DOHH2 (cell line): ENCODE results near the gene ZFAND3.

ENCODE experiments used
- H3F3A ChIP-seq: fragments of 200-600 bp; sonication (generic), shearing (Covaris generic); 2 replicates; pipeline ENCODE4 v1.6.0; 2016; ENCODE audit warnings: antibody characterized with exemption, mild to moderate bottlenecking; ENCODE audit not compliant: control insufficient read depth, insufficient read depth
- H3K27ac ChIP-seq: fragments of 200-600 bp; sonication (generic); 2 replicates; pipeline ENCODE4 v1.5.1; 2014; ENCODE audit warnings: low read depth, mild to moderate bottlenecking, low read length, moderate library complexity
- H3K27me3 ChIP-seq: fragments of 200-600 bp; sonication (generic); 2 replicates; pipeline ENCODE4 v1.6.1; 2014; ENCODE audit warnings: mild to moderate bottlenecking, low read length, mixed read lengths; ENCODE audit not compliant: control insufficient read depth
- H3K36me3 ChIP-seq: fragments of 200-600 bp; sonication (generic); 2 replicates; pipeline ENCODE4 v1.6.1; 2014; ENCODE audit warnings: mild to moderate bottlenecking, low read length, moderate library complexity, mixed read lengths; ENCODE audit not compliant: control insufficient read depth
- H3K4me1 ChIP-seq: fragments of 200-600 bp; sonication (generic); 2 replicates; pipeline ENCODE4 v1.6.1; 2014; ENCODE audit warnings: mild to moderate bottlenecking, low read length, mixed read lengths; ENCODE audit not compliant: control insufficient read depth
- H3K4me2 ChIP-seq: fragments of 200-600 bp; sonication (generic); 2 replicates; pipeline ENCODE4 v1.6.0; 2014; ENCODE audit warnings: mild to moderate bottlenecking, low read length, moderate library complexity
- H3K4me3 ChIP-seq: fragments of 200-600 bp; sonication (generic); 2 replicates; pipeline ENCODE4 v1.5.1; 2014; ENCODE audit warnings: mild to moderate bottlenecking, low read length, mixed read lengths
- H3K79me2 ChIP-seq: fragments of 200-600 bp; sonication (generic); 2 replicates; pipeline ENCODE4 v1.6.1; 2014; ENCODE audit warnings: mild to moderate bottlenecking, low read length, mixed read lengths; ENCODE audit not compliant: control insufficient read depth
- H3K9me2 ChIP-seq: fragments of 200-600 bp; sonication (generic); replicated peaks from 2 replicates; pipeline ENCODE4 v1.6.1; 2014; ENCODE audit warnings: mild to moderate bottlenecking, low read length, mixed read lengths; ENCODE audit not compliant: control insufficient read depth
- H3K9me3 ChIP-seq: fragments of 200-600 bp; sonication (generic); 2 replicates; pipeline ENCODE4 v1.6.1; 2014; ENCODE audit warnings: antibody characterized with exemption, low read length, mixed read lengths; ENCODE audit not compliant: control insufficient read depth, insufficient read depth
- H4K20me1 ChIP-seq: fragments of 200-600 bp; sonication (generic); 2 replicates; pipeline ENCODE4 v1.6.0; 2014; ENCODE audit warnings: low read depth, mild to moderate bottlenecking, antibody characterized with exemption, low read length, moderate library complexity; ENCODE audit not compliant: control insufficient read depth, insufficient read depth
- EZH2phosphoT487 ChIP-seq: fragments of 200-600 bp; sonication (generic); IDR thresholded peaks from 2 replicates; pipeline ENCODE4 v1.6.1; 2017; ENCODE audit warnings: borderline replicate concordance, mild to moderate bottlenecking, antibody characterized with exemption, low read length, moderate library complexity, mixed read lengths
- TF ChIP-seq, protein P1 (sequence below): fragments of 200-600 bp; sonication (generic); IDR thresholded peaks from one replicate; pipeline ENCODE4 v1.5.1; 2014; ENCODE audit warnings: antibody characterized with exemption, mild to moderate bottlenecking, low read depth, low read length; ENCODE audit not compliant: poor library complexity, severe bottlenecking

Gene ZFAND3

DNA sequence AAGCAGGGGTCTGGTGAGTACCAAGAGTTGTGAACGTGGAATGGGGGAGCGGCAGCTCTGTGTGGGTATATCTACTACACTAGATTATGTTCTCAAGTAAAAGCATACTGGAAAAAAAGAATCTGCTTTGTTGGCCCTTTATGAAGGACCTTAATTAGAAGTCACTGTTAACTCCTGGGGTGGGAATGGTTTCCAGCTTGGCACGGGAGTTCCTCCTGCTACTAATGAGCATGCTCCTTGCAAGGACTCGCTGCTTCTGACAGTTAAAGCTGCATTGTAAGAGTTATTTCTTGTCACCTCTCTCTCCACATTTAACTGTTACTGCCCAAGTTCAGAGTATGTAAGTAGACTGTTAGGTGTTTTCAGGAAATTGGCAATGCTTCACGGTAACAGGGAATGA, 292.7 kb downstream of the ZFAND3 start:
- no peaks in the 10 kb centered on the region for H3K9me2 ChIP-seq
- H3K9me3 ChIP-seq: no peaks in the 10 kb centered on the region
- no peak overlapping the region for H3K4me3 ChIP-seq
- H3K27me3 ChIP-seq: no peaks in the 10 kb centered on the region
- H3K36me3 ChIP-seq: no peaks in the 10 kb centered on the region
- no peak overlapping the region for H3K27ac ChIP-seq
- no peaks in the 10 kb centered on the region for H3K4me1 ChIP-seq
- no peaks in the 10 kb centered on the region for H3K79me2 ChIP-seq
- no peak for TF ChIP-seq EZH2phosphoT487
- TF ChIP-seq, protein P1, sequence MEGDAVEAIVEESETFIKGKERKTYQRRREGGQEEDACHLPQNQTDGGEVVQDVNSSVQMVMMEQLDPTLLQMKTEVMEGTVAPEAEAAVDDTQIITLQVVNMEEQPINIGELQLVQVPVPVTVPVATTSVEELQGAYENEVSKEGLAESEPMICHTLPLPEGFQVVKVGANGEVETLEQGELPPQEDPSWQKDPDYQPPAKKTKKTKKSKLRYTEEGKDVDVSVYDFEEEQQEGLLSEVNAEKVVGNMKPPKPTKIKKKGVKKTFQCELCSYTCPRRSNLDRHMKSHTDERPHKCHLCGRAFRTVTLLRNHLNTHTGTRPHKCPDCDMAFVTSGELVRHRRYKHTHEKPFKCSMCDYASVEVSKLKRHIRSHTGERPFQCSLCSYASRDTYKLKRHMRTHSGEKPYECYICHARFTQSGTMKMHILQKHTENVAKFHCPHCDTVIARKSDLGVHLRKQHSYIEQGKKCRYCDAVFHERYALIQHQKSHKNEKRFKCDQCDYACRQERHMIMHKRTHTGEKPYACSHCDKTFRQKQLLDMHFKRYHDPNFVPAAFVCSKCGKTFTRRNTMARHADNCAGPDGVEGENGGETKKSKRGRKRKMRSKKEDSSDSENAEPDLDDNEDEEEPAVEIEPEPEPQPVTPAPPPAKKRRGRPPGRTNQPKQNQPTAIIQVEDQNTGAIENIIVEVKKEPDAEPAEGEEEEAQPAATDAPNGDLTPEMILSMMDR: no peak
- no peaks in the 10 kb centered on the region for H3F3A ChIP-seq
- no peak overlapping the region for H3K4me2 ChIP-seq
- no peaks in the 10 kb centered on the region for H4K20me1 ChIP-seq

DNA sequence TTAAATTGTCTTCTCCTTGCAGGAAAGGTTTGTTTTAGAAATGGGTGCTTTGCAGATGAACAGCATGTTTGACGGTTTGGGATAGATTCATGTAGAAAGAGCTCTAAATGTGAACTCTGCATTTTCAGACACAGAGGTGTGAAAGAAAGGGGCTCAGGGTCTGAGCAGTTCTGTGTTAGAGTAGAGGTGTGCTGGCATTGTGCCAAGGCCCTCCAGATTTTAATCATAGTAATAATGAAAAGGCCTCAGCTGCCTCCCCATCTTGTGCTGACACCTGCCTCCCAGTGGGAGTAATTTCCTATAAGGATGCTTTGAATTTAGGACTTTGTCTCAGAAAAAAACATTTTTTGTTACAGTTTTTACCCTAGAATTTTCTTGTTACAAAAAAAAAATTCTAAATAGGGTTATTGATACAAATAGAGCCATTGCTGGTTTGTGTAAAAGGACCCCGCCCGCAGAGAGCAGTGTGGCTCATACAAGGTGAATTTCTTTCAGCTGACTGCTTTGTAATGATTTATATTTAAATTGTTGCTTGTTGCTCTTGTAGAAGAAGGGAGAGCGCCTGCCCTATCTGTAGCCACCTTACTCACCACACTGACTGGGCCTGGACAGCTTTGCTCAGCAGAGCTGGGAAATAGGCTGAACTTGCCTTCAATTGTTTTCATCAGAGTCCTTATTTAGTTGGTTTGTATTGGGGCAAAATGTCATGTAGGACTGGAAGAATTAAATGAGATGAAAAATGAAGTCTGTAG, 294.5 kb downstream of the ZFAND3 start:
- no peak for TF ChIP-seq EZH2phosphoT487
- TF ChIP-seq, protein P1: no peak
- Histone ChIP-seq H3K27ac (no peak overlapping the region), H3K4me3 (no peak overlapping the region), H3K9me3 (no peaks in the 10 kb centered on the region), H3F3A (no peaks in the 10 kb centered on the region), H3K4me1 (no peaks in the 10 kb centered on the region), H3K27me3 (no peaks in the 10 kb centered on the region), H4K20me1 (no peaks in the 10 kb centered on the region), H3K4me2 (no peak overlapping the region), H3K36me3 (no peaks in the 10 kb centered on the region), H3K9me2 (no peaks in the 10 kb centered on the region), H3K79me2 (no peaks in the 10 kb centered on the region)

DNA sequence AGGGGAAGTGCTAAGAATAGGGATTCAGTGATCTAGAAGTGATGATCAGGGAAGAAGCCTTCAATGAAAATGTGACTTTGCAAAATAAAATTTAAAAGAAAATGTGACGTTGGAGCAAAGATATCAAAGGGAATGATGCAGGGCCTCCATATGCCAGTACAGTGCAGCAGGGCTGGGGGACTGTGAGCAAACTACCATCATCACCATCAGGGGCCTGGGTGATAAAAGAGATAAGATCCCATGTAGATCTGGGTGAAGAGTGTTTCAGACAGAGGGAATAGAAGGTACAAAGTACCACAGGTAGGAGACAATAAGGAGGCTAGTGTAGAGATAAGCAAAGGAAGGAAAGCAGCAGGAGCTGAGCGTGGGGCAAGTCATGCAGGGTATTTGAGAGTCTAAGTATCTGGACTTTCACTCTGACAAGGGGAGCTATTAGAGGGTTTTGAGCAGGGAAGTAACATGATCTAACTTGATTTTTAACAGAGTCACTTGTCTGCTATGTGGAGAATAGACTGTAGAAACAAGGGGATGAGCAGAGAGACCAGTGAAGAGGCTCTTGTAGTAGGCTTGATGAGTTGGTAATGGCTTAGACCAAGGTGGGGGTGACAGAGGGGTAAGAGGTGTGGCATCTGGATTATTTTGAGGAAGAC, 295.6 kb downstream of the ZFAND3 start:
- Histone ChIP-seq H3K79me2 (no peaks in the 10 kb centered on the region), H3F3A (no peaks in the 10 kb centered on the region), H3K27ac (no peak overlapping the region), H3K9me3 (no peaks in the 10 kb centered on the region), H3K9me2 (no peaks in the 10 kb centered on the region), H4K20me1 (no peaks in the 10 kb centered on the region), H3K27me3 (no peaks in the 10 kb centered on the region), H3K4me1 (no peaks in the 10 kb centered on the region), H3K4me2 (no peak overlapping the region), H3K36me3 (no peaks in the 10 kb centered on the region), H3K4me3 (no peak overlapping the region)
- no peak for TF ChIP-seq EZH2phosphoT487
- TF ChIP-seq, protein P1: no peak
